GM23338 (cell line): ENCODE results near the gene WDR35. TPM values are rescaled to one million over a fixed set of nuclear protein-coding genes. Genes with fewer than 3 reads are reported as not detected.
"Not testable (repeated sequence)": the region's sequence is repeated elsewhere in the genome, so short reads cannot be mapped to it uniquely, and the experiment has no call there.

ENCODE experiments used
- ATAC-seq: fragments of 200-7000 bp; cut with Tn5 transposase; 3 replicates; pipeline ENCODE4 v1.9.1; 2020
- DNase-seq: peaks from one replicate; pipeline ENCODE4 v3.0.0-alpha.2; 2015; ENCODE audit warnings: low spot score
- H2AFZ ChIP-seq: fragments of 200-600 bp; sonication (generic); 2 replicates; pipeline ENCODE4 v1.8.0; 2016; ENCODE audit warnings: antibody characterized with exemption, mild to moderate bottlenecking, moderate library complexity
- H3F3A ChIP-seq: fragments of 200-600 bp; sonication (generic); replicated peaks from 2 replicates; pipeline ENCODE4 v1.8.0; 2017; ENCODE audit warnings: antibody characterized with exemption, mixed run types, low read depth
- H3K27ac ChIP-seq: fragments of 200-600 bp; sonication (generic); 2 replicates; pipeline ENCODE4 v1.6.1; 2016; ENCODE audit warnings: low read depth
- H3K27me3 ChIP-seq: fragments of 200-600 bp; sonication (generic); 2 replicates; pipeline ENCODE4 v1.8.0; 2016; ENCODE audit warnings: mild to moderate bottlenecking, mixed run types, moderate library complexity; ENCODE audit not compliant: insufficient read depth
- H3K36me3 ChIP-seq: fragments of 200-600 bp; sonication (generic); 2 replicates; pipeline ENCODE4 v1.8.0; 2016; ENCODE audit warnings: mild to moderate bottlenecking; ENCODE audit not compliant: insufficient read depth
- H3K4me1 ChIP-seq: fragments of 200-600 bp; sonication (generic); 2 replicates; pipeline ENCODE4 v1.8.0; 2016; ENCODE audit warnings: mild to moderate bottlenecking, moderate library complexity; ENCODE audit not compliant: insufficient read depth
- H3K4me2 ChIP-seq: fragments of 200-600 bp; sonication (generic); 2 replicates; pipeline ENCODE4 v1.7.1; 2017; ENCODE audit warnings: mixed run types
- H3K4me3 ChIP-seq: fragments of 200-600 bp; sonication (generic); 2 replicates; pipeline ENCODE4 v1.6.1; 2016; ENCODE audit warnings: mixed run types
- H3K79me2 ChIP-seq: fragments of 200-600 bp; sonication (generic); replicated peaks from 2 replicates; pipeline ENCODE4 v1.8.0; 2017; ENCODE audit warnings: mild to moderate bottlenecking; ENCODE audit not compliant: insufficient read depth
- H3K9me2 ChIP-seq: fragments of 200-600 bp; sonication (generic); 2 replicates; pipeline ENCODE4 v1.8.0; 2017; ENCODE audit not compliant: insufficient read depth
- H4K20me1 ChIP-seq: fragments of 200-600 bp; sonication (generic); replicated peaks from 2 replicates; pipeline ENCODE4 v1.8.0; 2017; ENCODE audit warnings: mild to moderate bottlenecking; ENCODE audit not compliant: insufficient read depth
- H3K27ac Mint-ChIP-seq: 2 replicates; pipeline ENCODE4 v1.8.0; 2020; ENCODE audit warnings: inconsistent platforms, mild to moderate bottlenecking, moderate library complexity, mixed read lengths
- H3K27me3 Mint-ChIP-seq: 3 replicates; pipeline ENCODE4 v1.8.0; 2022; ENCODE audit warnings: low read depth, mild to moderate bottlenecking, moderate library complexity, mixed read lengths, inconsistent platforms; ENCODE audit not compliant: insufficient read depth, poor library complexity
- H3K36me3 Mint-ChIP-seq: 3 replicates; pipeline ENCODE4 v1.8.0; 2021; ENCODE audit warnings: low read depth, mild to moderate bottlenecking, inconsistent platforms, moderate library complexity, mixed read lengths
- H3K4me1 Mint-ChIP-seq: 3 replicates; pipeline ENCODE4 v1.8.0; 2020; ENCODE audit warnings: mild to moderate bottlenecking, inconsistent platforms, mixed read lengths
- H3K4me3 Mint-ChIP-seq: 3 replicates; pipeline ENCODE4 v1.8.0; 2021; ENCODE audit warnings: moderate library complexity, mild to moderate bottlenecking, inconsistent platforms, mixed read lengths
- H3K9me3 Mint-ChIP-seq: 3 replicates; pipeline ENCODE4 v1.8.0; 2020; ENCODE audit warnings: moderate library complexity, mild to moderate bottlenecking, inconsistent platforms, mixed read lengths
- CREB1 ChIP-seq: fragments of 250-450 bp; sonication (Bioruptor Pico); IDR thresholded peaks from 2 replicates; pipeline ENCODE4 v1.5.0; 2020; ENCODE audit warnings: low read depth, mild to moderate bottlenecking, moderate library complexity
- EZH2 ChIP-seq: fragments of 200-600 bp; sonication (generic); IDR thresholded peaks from one replicate; pipeline ENCODE4 v1.8.0; 2017; ENCODE audit warnings: antibody characterized with exemption, mild to moderate bottlenecking, low read depth; ENCODE audit not compliant: unreplicated experiment
- EZH2phosphoT487 ChIP-seq: fragments of 200-600 bp; sonication (generic); IDR thresholded peaks from one replicate; pipeline ENCODE4 v1.8.1; 2018; ENCODE audit warnings: antibody characterized with exemption; ENCODE audit not compliant: unreplicated experiment
- JUNB ChIP-seq: IDR thresholded peaks from one replicate; pipeline ENCODE4 v1.6.1; 2016; ENCODE audit warnings: antibody characterized with exemption; ENCODE audit not compliant: unreplicated experiment
- NANOG ChIP-seq: IDR thresholded peaks from 2 replicates; pipeline ENCODE4 v1.6.1; 2016; ENCODE audit warnings: antibody characterized with exemption, borderline replicate concordance
- POLR2AphosphoS5 ChIP-seq: IDR thresholded peaks from 2 replicates; pipeline ENCODE4 v1.6.1; 2016; ENCODE audit warnings: antibody characterized with exemption, low read depth
- ZNF114 ChIP-seq: fragments of 250-450 bp; sonication (Bioruptor Pico); IDR thresholded peaks from 2 replicates; pipeline ENCODE4 v1.5.0; 2020; ENCODE audit warnings: mild to moderate bottlenecking, moderate library complexity
- ZNF331 ChIP-seq: fragments of 250-450 bp; sonication (Bioruptor Pico); IDR thresholded peaks from 2 replicates; pipeline ENCODE4 v1.5.0; 2020; ENCODE audit warnings: low read depth, mild to moderate bottlenecking, moderate library complexity
- polyA plus RNA-seq: library from polyadenylated mRNA; unstranded; fragments of >200 nt; fragmentation: Nextera tagmentation; extraction: Ambion mirVana; gene quantifications from 2 replicates; pipeline ENCODE4 v1.2.1, GENCODE V29; 2016
- total RNA-seq: library from RNA; depleted of rRNA; stranded (reverse); fragments of >200 nt; shearing (Covaris generic); gene quantifications from 2 replicates; pipeline ENCODE4 v1.2.3, GENCODE V29; 2014
- TF ChIP-seq, protein P1 (sequence below): fragments of 250-450 bp; sonication (Bioruptor Pico); IDR thresholded peaks from 2 replicates; pipeline ENCODE4 v1.5.0; 2020; ENCODE audit warnings: mild to moderate bottlenecking, moderate library complexity
- TF ChIP-seq, protein P2 (sequence below): IDR thresholded peaks from 2 replicates; pipeline ENCODE4 v1.6.1; 2016; ENCODE audit warnings: antibody characterized with exemption
- TF ChIP-seq, protein P3 (sequence below), 2 experiments: fragments of 200-600 bp in 1 of 2; sonication (generic) in 1 of 2; conservative IDR thresholded peaks; 2 replicates each; pipeline versions ENCODE4 v1.5.1 to v1.6.1; 2016 to 2017; ENCODE audit warnings: antibody characterized with exemption in 2 of 2, low read depth in 2 of 2, mild to moderate bottlenecking in 2 of 2, moderate library complexity in 1 of 2

The WDR35 gene
- total and polyA plus RNA-seq, 2 experiments from 2014 or later: 5.3 to 20.0 TPM

DNA sequence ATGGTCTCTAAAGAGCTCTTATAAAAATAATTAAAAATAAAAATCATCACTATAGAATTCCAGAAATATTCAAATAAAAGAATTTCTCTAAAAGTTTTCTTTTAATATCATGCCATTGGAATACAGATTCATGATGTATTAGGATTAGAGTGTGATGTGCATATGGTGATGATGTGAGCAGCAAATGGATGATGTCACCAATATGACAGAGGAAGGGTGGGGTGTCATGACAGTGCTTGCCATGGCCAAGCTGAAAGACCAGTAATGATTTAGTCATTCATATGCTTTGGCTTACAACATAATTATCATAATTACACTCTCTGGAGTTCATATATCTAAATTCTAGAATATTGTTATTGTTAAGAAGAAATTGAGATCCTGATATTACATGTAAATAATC lies 60.7 kb downstream of the WDR35 start (continued):
- TF ChIP-seq, protein P1, sequence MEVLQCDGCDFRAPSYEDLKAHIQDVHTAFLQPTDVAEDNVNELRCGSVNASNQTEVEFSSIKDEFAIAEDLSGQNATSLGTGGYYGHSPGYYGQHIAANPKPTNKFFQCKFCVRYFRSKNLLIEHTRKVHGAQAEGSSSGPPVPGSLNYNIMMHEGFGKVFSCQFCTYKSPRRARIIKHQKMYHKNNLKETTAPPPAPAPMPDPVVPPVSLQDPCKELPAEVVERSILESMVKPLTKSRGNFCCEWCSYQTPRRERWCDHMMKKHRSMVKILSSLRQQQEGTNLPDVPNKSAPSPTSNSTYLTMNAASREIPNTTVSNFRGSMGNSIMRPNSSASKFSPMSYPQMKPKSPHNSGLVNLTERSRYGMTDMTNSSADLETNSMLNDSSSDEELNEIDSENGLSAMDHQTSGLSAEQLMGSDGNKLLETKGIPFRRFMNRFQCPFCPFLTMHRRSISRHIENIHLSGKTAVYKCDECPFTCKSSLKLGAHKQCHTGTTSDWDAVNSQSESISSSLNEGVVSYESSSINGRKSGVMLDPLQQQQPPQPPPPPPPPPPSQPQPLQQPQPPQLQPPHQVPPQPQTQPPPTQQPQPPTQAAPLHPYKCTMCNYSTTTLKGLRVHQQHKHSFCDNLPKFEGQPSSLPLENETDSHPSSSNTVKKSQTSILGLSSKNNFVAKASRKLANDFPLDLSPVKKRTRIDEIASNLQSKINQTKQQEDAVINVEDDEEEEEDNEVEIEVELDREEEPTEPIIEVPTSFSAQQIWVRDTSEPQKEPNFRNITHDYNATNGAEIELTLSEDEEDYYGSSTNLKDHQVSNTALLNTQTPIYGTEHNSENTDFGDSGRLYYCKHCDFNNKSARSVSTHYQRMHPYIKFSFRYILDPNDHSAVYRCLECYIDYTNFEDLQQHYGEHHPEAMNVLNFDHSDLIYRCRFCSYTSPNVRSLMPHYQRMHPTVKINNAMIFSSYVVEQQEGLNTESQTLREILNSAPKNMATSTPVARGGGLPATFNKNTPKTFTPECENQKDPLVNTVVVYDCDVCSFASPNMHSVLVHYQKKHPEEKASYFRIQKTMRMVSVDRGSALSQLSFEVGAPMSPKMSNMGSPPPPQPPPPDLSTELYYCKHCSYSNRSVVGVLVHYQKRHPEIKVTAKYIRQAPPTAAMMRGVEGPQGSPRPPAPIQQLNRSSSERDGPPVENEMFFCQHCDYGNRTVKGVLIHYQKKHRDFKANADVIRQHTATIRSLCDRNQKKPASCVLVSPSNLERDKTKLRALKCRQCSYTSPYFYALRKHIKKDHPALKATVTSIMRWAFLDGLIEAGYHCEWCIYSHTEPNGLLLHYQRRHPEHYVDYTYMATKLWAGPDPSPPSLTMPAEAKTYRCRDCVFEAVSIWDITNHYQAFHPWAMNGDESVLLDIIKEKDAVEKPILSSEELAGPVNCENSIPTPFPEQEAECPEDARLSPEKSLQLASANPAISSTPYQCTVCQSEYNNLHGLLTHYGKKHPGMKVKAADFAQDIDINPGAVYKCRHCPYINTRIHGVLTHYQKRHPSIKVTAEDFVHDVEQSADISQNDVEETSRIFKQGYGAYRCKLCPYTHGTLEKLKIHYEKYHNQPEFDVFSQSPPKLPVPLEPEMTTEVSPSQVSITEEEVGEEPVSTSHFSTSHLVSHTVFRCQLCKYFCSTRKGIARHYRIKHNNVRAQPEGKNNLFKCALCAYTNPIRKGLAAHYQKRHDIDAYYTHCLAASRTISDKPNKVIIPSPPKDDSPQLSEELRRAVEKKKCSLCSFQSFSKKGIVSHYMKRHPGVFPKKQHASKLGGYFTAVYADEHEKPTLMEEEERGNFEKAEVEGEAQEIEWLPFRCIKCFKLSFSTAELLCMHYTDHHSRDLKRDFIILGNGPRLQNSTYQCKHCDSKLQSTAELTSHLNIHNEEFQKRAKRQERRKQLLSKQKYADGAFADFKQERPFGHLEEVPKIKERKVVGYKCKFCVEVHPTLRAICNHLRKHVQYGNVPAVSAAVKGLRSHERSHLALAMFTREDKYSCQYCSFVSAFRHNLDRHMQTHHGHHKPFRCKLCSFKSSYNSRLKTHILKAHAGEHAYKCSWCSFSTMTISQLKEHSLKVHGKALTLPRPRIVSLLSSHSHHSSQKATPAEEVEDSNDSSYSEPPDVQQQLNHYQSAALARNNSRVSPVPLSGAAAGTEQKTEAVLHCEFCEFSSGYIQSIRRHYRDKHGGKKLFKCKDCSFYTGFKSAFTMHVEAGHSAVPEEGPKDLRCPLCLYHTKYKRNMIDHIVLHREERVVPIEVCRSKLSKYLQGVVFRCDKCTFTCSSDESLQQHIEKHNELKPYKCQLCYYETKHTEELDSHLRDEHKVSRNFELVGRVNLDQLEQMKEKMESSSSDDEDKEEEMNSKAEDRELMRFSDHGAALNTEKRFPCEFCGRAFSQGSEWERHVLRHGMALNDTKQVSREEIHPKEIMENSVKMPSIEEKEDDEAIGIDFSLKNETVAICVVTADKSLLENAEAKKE (CRISPR knock-in tag): no peak
- TF ChIP-seq, protein P2, sequence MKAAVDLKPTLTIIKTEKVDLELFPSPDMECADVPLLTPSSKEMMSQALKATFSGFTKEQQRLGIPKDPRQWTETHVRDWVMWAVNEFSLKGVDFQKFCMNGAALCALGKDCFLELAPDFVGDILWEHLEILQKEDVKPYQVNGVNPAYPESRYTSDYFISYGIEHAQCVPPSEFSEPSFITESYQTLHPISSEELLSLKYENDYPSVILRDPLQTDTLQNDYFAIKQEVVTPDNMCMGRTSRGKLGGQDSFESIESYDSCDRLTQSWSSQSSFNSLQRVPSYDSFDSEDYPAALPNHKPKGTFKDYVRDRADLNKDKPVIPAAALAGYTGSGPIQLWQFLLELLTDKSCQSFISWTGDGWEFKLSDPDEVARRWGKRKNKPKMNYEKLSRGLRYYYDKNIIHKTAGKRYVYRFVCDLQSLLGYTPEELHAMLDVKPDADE: no peak
- no peak for TF ChIP-seq POLR2AphosphoS5
- TF ChIP-seq, protein P3, sequence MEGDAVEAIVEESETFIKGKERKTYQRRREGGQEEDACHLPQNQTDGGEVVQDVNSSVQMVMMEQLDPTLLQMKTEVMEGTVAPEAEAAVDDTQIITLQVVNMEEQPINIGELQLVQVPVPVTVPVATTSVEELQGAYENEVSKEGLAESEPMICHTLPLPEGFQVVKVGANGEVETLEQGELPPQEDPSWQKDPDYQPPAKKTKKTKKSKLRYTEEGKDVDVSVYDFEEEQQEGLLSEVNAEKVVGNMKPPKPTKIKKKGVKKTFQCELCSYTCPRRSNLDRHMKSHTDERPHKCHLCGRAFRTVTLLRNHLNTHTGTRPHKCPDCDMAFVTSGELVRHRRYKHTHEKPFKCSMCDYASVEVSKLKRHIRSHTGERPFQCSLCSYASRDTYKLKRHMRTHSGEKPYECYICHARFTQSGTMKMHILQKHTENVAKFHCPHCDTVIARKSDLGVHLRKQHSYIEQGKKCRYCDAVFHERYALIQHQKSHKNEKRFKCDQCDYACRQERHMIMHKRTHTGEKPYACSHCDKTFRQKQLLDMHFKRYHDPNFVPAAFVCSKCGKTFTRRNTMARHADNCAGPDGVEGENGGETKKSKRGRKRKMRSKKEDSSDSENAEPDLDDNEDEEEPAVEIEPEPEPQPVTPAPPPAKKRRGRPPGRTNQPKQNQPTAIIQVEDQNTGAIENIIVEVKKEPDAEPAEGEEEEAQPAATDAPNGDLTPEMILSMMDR (conservative IDR thresholded peaks at IDR 0.05; ENCODE audit: low read depth in 2 of 2): no peak
- TF ChIP-seq CREB1 (CRISPR knock-in tag): no peak
- no peak for TF ChIP-seq ZNF114 (CRISPR knock-in tag)
- TF ChIP-seq NANOG: no peak
- no peak for TF ChIP-seq ZNF331 (CRISPR knock-in tag)
- TF ChIP-seq EZH2phosphoT487: no peak
- TF ChIP-seq EZH2: no peak
- TF ChIP-seq JUNB: no peak

DNA sequence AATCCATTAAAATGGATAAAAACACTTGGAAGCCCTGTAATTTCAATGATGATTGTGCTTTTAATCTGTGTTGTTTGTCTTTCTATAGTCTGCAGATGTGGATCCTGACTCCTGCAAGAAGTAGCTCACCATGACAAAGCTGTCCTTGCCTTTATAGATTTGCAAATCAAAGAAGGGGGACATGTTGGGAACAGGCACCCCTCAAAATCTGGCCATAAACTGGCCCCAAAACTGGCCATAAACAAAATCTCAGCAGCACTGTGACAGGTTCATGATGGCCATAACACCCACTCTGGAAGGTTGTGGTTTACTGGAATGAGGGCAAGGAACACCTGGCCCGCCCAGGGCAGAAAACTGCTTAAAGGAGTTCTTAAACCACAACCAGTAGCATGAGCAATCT lies 62.1 kb downstream of the WDR35 start:
- not testable (repeated sequence) for H3K27me3 Mint-ChIP-seq, H3F3A ChIP-seq, H3K4me1 ChIP-seq, H3K27me3 ChIP-seq, ATAC-seq, H3K4me1 Mint-ChIP-seq, H3K4me2 ChIP-seq, H4K20me1 ChIP-seq, H2AFZ ChIP-seq, DNase-seq, H3K79me2 ChIP-seq, H3K9me2 ChIP-seq, H3K4me3 Mint-ChIP-seq, H3K27ac Mint-ChIP-seq, H3K4me3 ChIP-seq, H3K27ac ChIP-seq
- peaks cover 36% of the 10 kb centered on the region; the same call in 1 of the 2 replicates for H3K36me3 ChIP-seq
- H3K9me3 Mint-ChIP-seq: peaks cover 24% of the 10 kb centered on the region
- peaks cover 82% of the 10 kb centered on the region for H3K36me3 Mint-ChIP-seq

DNA sequence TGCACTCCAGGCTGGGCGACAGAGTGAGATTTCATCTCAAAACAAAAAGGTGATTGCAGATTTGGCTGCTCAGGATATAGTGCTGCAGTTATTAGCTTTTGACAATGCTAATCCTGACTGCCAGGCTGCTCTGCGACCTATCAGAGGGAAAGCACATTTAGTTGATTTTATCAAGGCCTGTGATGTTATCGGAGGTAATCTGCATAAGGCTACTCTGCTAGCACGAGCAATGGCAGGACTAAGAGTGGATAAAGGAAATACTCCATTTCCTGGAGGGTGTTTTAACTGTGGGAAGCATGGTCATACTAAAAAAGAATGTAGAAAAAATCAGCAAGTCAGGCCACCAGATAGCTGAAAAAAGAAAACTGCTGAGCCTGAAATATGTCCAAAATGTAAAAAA lies 65.4 kb downstream of the WDR35 start:
- ATAC-seq, H4K20me1 ChIP-seq, H3K27ac ChIP-seq, H3K27me3 ChIP-seq, H2AFZ ChIP-seq, H3K9me2 ChIP-seq, H3K4me2 ChIP-seq, H3F3A ChIP-seq, DNase-seq, H3K4me3 ChIP-seq, H3K4me1 Mint-ChIP-seq, H3K4me3 Mint-ChIP-seq, H3K4me1 ChIP-seq, H3K27ac Mint-ChIP-seq, H3K27me3 Mint-ChIP-seq, H3K79me2 ChIP-seq: not testable (repeated sequence)
- peaks cover 22% of the 10 kb centered on the region; the same call in 1 of the 2 replicates for H3K36me3 ChIP-seq
- peaks cover 24% of the 10 kb centered on the region for H3K9me3 Mint-ChIP-seq
- peaks cover 76% of the 10 kb centered on the region for H3K36me3 Mint-ChIP-seq
